Memory B cell (primary cell): ENCODE results near the gene GRM7.

Experiments used
- ATAC-seq: fragments of 150-1000 bp; cut with Tn5 transposase; 2 replicates; pipeline ENCODE4 v1.10.0; 2021; ENCODE audit warnings: low read depth, mild to moderate bottlenecking, moderate library complexity
- DNase-seq, 2 donors: peaks; one replicate each; pipeline ENCODE4 v3.0.0; 2022; ENCODE audit warnings: low spot score in 2 of 2
- H3K27ac Mint-ChIP-seq: one replicate; pipeline ENCODE4 v1.8.0; 2022; ENCODE audit warnings: mild to moderate bottlenecking, moderate library complexity, mixed read lengths
- H3K27me3 Mint-ChIP-seq: one replicate; pipeline ENCODE4 v1.8.0; 2022; ENCODE audit warnings: mixed read lengths
- H3K36me3 Mint-ChIP-seq: one replicate; pipeline ENCODE4 v1.8.0; 2022; ENCODE audit warnings: mild to moderate bottlenecking, mixed read lengths
- H3K4me1 Mint-ChIP-seq: one replicate; pipeline ENCODE4 v1.8.0; 2022; ENCODE audit warnings: mixed read lengths
- H3K4me3 Mint-ChIP-seq: one replicate; pipeline ENCODE4 v1.8.0; 2022; ENCODE audit warnings: mild to moderate bottlenecking, moderate library complexity, mixed read lengths
- H3K9me3 Mint-ChIP-seq: one replicate; pipeline ENCODE4 v1.8.0; 2022; ENCODE audit warnings: mixed read lengths

The GRM7 gene

DNA sequence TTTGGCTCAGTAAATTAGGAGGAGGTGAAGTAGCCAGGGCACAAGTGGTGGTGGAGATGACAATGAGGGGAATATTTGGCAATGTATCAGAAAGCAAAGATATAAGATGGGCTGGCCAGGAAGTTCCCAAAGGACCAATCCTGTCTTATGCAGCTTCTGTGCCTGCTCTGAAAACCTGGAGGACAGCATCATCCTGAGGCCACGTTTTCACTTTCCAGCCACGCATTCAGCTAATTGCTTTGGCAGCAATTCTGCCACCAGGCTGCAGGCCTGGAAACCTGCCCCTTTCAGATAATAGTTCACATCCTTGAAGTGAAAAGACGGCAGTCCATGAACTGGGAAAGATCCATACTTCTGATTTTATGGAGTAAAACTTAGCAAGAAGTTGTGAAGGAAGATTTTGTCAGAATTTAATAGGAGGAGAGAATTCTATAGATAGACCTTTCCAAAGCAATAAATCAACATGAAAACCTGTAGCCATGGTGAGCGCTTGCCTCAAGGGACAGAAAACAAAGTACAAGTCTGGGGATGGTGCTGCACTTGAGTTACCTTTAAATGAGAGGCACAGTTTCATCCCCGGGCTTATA is 682.5 kb downstream of the GRM7 start:
- no peaks in the 10 kb centered on the region for H3K9me3 Mint-ChIP-seq
- H3K4me3 Mint-ChIP-seq, result no peak overlapping the region
- H3K27me3 Mint-ChIP-seq, result no peaks in the 10 kb centered on the region
- no peaks in the 10 kb centered on the region for H3K4me1 Mint-ChIP-seq
- ATAC-seq (no peak), DNase-seq (no peak)
- H3K27ac Mint-ChIP-seq, result no peak overlapping the region
- H3K36me3 Mint-ChIP-seq, result no peaks in the 10 kb centered on the region

DNA sequence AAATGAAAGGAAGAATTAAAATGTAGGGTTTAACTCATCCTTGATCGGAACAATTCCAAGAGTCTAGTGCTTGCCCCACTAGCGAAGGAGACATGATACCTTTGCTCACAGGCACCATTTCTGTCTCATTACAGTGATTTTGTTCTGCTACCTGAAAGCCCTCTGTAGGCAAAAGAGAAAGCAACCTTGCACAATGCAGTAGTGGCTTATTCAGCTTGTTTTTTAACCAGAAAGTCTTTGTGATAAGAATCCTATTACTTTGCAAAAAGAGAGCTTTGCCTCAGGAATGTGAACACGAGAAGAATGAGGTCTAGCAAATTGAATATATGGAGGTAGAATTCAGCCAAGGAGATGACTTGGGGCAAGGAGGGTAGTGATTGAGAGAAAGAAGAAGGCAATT is 684.4 kb downstream of the GRM7 start:
- Mint-ChIP-seq H3K4me1 (no peaks in the 10 kb centered on the region), H3K4me3 (no peak overlapping the region), H3K27me3 (no peaks in the 10 kb centered on the region), H3K27ac (no peak overlapping the region), H3K36me3 (no peaks in the 10 kb centered on the region), H3K9me3 (peaks cover 1% of the 10 kb centered on the region)
- ATAC-seq (no peak), DNase-seq (no peak)

DNA sequence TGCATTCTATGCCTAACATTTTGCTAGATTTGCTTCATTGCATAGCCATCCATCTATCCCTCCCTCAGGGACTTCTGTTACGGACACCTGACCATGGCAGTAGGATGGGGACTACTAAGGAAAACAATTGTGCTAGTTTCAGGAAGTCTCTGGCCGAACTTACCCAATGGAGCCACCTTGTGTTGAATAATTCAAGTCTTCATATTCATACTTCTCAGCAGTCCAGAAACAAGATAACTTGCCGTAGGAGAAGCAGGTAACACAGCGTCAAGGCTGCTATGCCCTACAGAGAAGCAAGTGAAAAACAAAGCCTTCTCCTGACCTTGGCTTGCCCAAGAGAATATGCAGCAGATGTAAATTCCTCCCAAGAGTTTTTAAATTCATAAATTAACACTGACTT is 685.3 kb downstream of the GRM7 start:
- H3K36me3 Mint-ChIP-seq, result no peaks in the 10 kb centered on the region

DNA sequence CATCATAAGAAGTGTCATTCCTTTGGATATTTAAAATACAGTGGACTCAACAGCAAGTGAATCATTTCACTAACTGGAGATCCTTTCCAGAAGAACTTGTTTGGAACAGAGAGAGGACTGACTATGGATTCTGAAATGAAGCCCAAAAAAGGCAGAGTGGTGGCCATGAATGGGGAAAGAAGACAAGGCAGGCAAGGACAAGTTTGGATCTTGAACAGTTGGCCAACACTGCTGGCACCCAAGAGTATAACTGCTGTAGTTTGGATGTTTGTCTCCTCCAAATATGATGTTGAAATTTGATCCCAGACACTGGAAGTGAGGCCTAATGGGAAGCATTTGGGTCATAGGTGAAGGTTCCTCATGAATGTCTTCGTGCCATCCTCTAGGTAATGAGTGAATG is 686.9 kb downstream of the GRM7 start:
- Mint-ChIP-seq H3K4me1 (no peaks in the 10 kb centered on the region), H3K4me3 (no peak overlapping the region), H3K27me3 (no peaks in the 10 kb centered on the region), H3K27ac (no peak overlapping the region), H3K36me3 (no peaks in the 10 kb centered on the region), H3K9me3 (peaks cover 8% of the 10 kb centered on the region)
- ATAC-seq (no peak), DNase-seq (no peak)

More for the DNA sequence above, 685.3 kb downstream of the GRM7 start:
- ATAC-seq, result no peak
- no peaks in the 10 kb centered on the region for H3K4me1 Mint-ChIP-seq
- no peak for DNase-seq
- no peak overlapping the region for H3K27ac Mint-ChIP-seq
- H3K27me3 Mint-ChIP-seq, result no peaks in the 10 kb centered on the region
- H3K9me3 Mint-ChIP-seq, result peaks cover 3% of the 10 kb centered on the region
- H3K4me3 Mint-ChIP-seq, result no peak overlapping the region

DNA sequence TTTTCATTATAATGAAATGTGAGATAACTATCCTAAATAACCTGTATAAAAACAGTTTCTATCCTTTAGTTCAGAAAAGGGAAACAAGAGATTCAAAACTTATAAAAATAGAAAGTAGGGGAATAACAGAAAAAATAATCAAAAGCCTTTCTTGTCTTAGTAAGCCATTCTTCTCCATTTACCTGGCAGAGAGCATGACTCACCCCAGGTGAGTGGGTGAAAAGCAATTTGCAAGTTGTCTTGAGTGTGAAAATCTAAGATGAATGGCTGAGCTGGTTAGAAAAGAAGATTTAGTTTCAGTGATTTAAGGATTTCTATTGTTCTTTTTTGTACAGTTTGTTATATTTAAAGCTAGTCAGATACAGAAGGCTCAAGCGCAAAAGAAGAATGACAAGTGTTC is 702.0 kb downstream of the GRM7 start:
- no peak for ATAC-seq
- Mint-ChIP-seq H3K9me3 (peaks cover 4% of the 10 kb centered on the region), H3K27ac (no peak overlapping the region), H3K27me3 (no peaks in the 10 kb centered on the region), H3K4me1 (no peaks in the 10 kb centered on the region), H3K4me3 (no peak overlapping the region), H3K36me3 (no peaks in the 10 kb centered on the region)
- no peak for DNase-seq

DNA sequence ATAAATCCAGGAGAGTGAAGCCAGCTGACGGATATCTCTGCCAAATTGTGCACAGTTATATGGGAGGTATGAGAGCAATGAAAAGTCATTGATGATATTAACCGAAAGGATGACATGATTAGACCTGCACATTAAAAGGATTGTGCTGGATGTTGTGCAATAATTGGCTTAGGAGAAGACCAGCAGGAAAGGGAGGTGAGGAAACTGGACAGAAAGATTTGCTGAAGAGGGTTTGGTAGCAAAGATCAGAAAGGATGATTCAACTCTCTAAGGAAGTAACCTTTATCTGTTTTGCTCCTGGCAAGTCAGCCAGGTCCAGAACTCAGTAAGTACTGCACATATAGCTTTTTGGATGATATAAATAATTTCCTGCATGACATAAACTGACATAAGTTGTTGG is 704.7 kb downstream of the GRM7 start:
- H3K27me3 Mint-ChIP-seq, result no peaks in the 10 kb centered on the region
- no peak for DNase-seq
- no peaks in the 10 kb centered on the region for H3K4me1 Mint-ChIP-seq
- peaks cover 5% of the 10 kb centered on the region for H3K9me3 Mint-ChIP-seq
- H3K27ac Mint-ChIP-seq, result no peak overlapping the region
- no peak overlapping the region for H3K4me3 Mint-ChIP-seq
- ATAC-seq, result no peak
- no peaks in the 10 kb centered on the region for H3K36me3 Mint-ChIP-seq

DNA sequence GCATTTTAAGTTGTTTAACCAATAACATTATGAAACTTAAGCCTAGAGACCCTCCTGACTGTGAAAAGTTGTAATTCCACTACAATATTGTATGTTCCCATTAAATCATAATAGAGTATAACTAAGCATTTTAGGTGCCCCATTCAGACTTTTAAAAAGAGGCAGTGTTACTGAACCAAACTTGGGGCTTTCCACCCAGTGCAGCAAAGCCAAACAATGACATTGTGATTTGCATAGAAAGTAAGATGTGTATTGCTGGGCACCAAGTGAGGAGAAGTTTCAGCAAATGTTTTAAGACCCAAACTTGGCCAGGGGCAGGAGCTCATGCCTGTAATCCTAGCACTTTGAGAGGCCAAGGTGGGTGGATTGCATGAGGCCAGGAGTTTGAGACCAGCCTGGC is 706.2 kb downstream of the GRM7 start:
- Mint-ChIP-seq H3K27ac (no peak overlapping the region), H3K4me1 (no peaks in the 10 kb centered on the region), H3K27me3 (no peaks in the 10 kb centered on the region), H3K4me3 (no peak overlapping the region), H3K36me3 (no peaks in the 10 kb centered on the region), H3K9me3 (peaks cover 7% of the 10 kb centered on the region)
- ATAC-seq (no peak), DNase-seq (no peak)

DNA sequence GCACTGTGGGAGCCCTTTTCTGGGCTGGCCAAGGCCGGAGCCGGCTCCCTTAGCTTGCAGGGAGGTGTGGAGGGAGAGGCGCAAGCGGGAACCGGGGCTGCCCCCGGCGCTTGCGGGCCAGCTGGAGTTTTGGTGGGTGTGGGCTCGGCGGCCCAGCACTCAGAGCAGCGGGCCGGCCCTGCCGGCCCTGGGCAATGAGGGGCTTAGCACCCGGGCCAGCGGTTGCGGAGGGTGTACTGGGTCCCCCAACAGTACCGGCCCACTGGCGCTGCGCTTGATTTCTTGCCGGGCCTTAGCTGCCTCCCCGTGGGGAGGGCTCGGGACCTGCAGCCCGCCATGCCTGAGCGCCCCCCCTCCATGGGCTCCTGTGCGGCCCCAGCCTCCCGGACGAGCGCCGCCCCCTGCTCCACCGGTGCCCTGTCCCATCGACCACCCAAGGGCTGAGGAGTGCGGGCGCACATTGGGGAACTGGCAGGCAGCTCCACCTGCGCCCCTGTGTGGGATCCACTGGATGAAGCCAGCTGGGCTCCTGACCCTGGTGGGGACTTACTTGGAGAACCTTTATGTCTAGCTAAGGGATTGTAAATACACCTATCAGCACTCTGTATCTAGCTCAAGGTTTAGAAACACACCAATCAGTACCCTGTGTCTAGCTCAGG is 707.7 kb downstream of the GRM7 start:
- H3K36me3 Mint-ChIP-seq, result no peaks in the 10 kb centered on the region
- no peak overlapping the region for H3K4me3 Mint-ChIP-seq
- no peak for DNase-seq

DNA sequence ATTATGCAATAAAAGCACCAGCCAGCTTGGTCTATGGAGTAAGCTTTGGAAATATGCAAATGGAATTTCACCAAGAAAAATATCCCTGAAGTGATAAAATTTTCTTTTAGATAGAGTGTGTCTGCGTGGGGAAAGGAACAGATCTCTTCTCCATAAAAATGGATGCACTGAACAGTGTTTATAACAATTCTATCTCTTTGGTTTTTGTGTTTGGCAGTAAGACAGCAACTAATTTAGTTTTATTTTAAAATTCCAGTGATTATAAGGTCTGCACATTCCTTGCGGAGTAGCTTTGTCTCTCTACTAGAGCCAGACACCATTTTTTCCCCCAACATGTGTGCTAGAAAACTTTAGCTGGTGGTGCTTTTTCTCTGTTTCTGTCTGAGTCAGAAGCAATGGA is 712.4 kb downstream of the GRM7 start:
- ATAC-seq, result no peak
- H3K9me3 Mint-ChIP-seq, result peaks cover 7% of the 10 kb centered on the region
- no peaks in the 10 kb centered on the region for H3K27me3 Mint-ChIP-seq

More for the DNA sequence above, 707.7 kb downstream of the GRM7 start:
- ATAC-seq, result no peak
- Mint-ChIP-seq H3K27me3 (no peaks in the 10 kb centered on the region), H3K27ac (no peak overlapping the region), H3K4me1 (no peaks in the 10 kb centered on the region), H3K9me3 (peaks cover 5% of the 10 kb centered on the region)

DNA sequence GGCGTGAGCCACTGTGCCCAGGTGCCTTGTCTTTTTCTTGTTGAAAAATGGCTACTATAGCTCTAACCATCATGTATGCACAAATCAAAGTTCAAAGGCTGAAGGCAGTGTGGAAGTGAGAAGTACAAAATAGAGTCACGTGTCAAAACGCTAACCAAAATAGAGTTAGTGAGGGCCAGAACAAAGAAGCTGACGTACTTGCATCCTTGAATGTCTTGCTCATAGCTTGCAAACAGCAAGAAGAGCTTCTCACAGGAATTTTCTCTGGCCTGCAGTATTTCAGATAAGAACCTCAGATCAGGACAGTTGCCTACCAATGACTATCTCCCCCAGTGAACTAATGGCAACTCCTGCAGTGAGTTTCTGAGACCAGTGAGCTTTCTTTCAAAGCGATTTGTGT is 713.5 kb downstream of the GRM7 start:
- DNase-seq, result no peak
- H3K27me3 Mint-ChIP-seq, result no peaks in the 10 kb centered on the region
- H3K4me3 Mint-ChIP-seq, result no peak overlapping the region
- H3K9me3 Mint-ChIP-seq, result peaks cover 7% of the 10 kb centered on the region
- no peaks in the 10 kb centered on the region for H3K4me1 Mint-ChIP-seq
- ATAC-seq, result no peak
- no peak overlapping the region for H3K27ac Mint-ChIP-seq
- no peaks in the 10 kb centered on the region for H3K36me3 Mint-ChIP-seq

More for the DNA sequence above, 712.4 kb downstream of the GRM7 start:
- Mint-ChIP-seq H3K36me3 (no peaks in the 10 kb centered on the region), H3K4me3 (no peak overlapping the region), H3K4me1 (no peaks in the 10 kb centered on the region), H3K27ac (no peak overlapping the region)
- DNase-seq, result no peak

DNA sequence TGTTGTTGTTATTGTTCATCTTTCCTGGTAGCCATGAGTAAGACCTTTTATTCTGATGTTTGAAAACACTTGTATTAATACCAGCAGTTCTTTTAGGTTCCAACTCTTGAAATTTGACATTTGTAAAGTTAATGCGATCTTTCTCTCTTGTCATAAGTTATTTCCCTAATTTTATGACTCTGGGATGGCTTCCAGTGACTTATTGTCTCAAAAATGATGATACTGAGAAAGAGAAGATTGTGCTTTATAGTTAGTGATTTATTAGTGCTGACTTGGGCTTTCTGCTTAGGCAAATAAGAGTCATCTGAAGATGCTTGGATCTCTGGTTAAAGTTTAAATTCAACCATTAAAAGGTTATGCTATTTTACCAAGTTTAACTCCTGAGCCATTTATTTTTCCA is 715.2 kb downstream of the GRM7 start:
- Mint-ChIP-seq H3K36me3 (no peaks in the 10 kb centered on the region), H3K27me3 (no peaks in the 10 kb centered on the region), H3K9me3 (peaks cover 6% of the 10 kb centered on the region), H3K4me3 (no peak overlapping the region), H3K27ac (no peak overlapping the region), H3K4me1 (no peaks in the 10 kb centered on the region)
- no peak for ATAC-seq
- DNase-seq, result no peak

DNA sequence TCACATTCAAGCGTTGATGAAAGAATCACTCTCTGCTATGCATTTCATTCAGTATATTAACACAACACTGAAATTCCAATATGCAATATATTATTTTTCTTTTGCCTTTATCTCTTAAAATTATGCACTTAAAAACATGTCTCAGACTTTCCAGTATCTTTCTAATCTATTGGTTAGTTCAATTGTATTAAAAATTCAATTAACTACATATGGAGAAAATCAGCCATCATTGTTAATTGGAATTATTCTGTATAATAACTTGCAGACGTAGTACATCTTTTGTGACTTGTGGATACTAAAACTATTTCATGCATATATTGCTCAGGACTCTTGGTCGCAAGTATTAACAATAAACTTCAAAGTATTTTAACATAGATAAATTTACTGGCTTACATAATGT is 715.6 kb downstream of the GRM7 start:
- Mint-ChIP-seq H3K36me3 (no peaks in the 10 kb centered on the region), H3K27me3 (no peaks in the 10 kb centered on the region), H3K27ac (no peak overlapping the region), H3K9me3 (peaks cover 3% of the 10 kb centered on the region), H3K4me1 (no peaks in the 10 kb centered on the region), H3K4me3 (no peak overlapping the region)
- DNase-seq (no peak), ATAC-seq (no peak)

DNA sequence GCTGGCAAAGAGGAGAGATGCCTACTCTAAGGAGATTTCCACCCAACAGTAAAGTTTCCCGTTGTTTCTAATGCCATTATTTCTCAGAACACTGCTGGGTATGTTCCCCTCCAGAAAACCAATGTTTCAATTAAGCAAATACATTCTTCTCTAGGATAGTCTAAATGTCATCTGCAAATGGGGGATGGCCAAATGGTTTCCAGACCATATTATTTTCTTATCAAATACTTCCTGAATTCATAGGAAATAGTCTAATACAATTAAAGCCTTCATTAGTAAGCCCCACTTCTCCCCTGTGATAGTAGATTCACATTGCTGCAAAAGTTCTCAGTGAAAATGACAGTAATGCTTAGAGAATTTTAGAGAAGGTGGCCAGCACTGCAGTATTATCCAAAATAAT is 716.6 kb downstream of the GRM7 start:
- Mint-ChIP-seq H3K27ac (no peak overlapping the region), H3K9me3 (peaks cover 2% of the 10 kb centered on the region), H3K36me3 (no peaks in the 10 kb centered on the region), H3K4me1 (no peaks in the 10 kb centered on the region), H3K4me3 (no peak overlapping the region), H3K27me3 (no peaks in the 10 kb centered on the region)
- ATAC-seq, result no peak
- DNase-seq, result no peak

DNA sequence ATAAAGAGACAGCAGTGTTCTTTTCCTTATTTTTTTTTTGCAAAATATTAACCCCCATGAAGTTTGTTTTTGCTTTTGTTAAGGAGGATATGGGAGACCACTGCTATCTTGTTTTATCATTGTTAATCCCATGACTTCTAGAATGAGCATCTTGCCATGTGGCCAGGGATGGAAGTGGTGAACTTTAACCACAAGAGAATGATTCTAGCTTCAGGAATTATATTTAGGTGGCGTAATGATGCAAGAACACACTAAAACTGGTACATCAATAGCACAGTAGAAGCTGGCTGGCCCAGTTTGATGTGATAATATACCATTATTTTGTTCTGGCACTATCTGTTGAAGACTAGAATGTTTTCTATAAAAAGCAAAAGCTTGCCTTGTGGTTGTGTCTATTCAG is 720.9 kb downstream of the GRM7 start:
- DNase-seq (no peak), ATAC-seq (no peak)
- Mint-ChIP-seq H3K36me3 (no peaks in the 10 kb centered on the region), H3K4me1 (no peaks in the 10 kb centered on the region), H3K27ac (no peak overlapping the region), H3K9me3 (no peaks in the 10 kb centered on the region), H3K4me3 (no peak overlapping the region), H3K27me3 (no peaks in the 10 kb centered on the region)

DNA sequence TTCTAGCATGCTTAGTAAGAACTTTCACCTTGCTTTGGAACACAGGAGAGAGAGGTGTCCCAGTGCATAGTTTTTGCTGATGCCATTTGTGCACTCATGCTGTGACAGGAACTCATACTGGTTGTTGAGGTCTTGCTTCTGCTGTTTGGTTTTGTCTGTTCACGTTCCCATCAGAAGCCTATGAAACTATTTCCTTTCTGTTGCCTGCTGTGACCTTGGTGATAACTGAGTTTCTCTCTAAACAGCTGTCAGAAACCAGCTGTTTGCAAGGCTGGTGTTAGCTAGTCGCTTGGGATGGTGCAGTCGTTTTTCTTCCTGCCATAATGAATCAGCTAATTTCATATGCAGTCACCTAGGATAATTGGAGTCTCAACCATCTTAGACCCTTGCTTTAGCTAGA is 724.1 kb downstream of the GRM7 start:
- ATAC-seq (no peak), DNase-seq (no peak)
- no peaks in the 10 kb centered on the region for H3K36me3 Mint-ChIP-seq
- no peak overlapping the region for H3K27ac Mint-ChIP-seq
- no peak overlapping the region for H3K4me3 Mint-ChIP-seq
- no peaks in the 10 kb centered on the region for H3K4me1 Mint-ChIP-seq
- no peaks in the 10 kb centered on the region for H3K27me3 Mint-ChIP-seq
- H3K9me3 Mint-ChIP-seq, result no peaks in the 10 kb centered on the region
